GM12801 (cell line): ENCODE results near the gene CST6.

Experiments used
- TF ChIP-seq, protein P1 (sequence below): IDR thresholded peaks from one replicate; pipeline ENCODE4 v1.5.1; 2011; ENCODE audit warnings: control low read depth; ENCODE audit not compliant: insufficient read length; ENCODE audit errors: extremely low read depth

The CST6 gene

DNA sequence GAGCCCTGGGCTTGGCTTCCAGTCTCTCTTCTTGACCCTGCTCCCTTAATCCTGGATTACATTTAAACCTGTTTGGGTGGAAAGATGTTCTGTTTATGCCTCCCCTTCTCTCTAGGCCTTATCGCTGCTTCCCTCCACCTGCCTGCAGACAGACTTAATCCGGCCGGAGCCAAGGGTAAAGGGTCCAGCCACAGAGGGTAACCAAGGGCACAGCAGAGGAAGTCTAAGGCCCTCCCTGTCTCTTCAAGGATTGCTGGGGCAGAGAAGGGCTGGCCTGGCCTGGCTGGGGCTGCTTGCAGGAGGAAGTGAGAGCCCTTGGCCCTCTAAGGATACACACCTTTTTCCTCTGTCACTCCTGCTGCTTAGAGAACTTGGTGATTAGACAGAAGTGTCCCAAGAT, 35.1 kb downstream of the CST6 start:
- TF ChIP-seq, protein P1, sequence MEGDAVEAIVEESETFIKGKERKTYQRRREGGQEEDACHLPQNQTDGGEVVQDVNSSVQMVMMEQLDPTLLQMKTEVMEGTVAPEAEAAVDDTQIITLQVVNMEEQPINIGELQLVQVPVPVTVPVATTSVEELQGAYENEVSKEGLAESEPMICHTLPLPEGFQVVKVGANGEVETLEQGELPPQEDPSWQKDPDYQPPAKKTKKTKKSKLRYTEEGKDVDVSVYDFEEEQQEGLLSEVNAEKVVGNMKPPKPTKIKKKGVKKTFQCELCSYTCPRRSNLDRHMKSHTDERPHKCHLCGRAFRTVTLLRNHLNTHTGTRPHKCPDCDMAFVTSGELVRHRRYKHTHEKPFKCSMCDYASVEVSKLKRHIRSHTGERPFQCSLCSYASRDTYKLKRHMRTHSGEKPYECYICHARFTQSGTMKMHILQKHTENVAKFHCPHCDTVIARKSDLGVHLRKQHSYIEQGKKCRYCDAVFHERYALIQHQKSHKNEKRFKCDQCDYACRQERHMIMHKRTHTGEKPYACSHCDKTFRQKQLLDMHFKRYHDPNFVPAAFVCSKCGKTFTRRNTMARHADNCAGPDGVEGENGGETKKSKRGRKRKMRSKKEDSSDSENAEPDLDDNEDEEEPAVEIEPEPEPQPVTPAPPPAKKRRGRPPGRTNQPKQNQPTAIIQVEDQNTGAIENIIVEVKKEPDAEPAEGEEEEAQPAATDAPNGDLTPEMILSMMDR: no peak

GRCh38 chr11:66047541-66048365, 35.9 kb downstream of the CST6 start:
- TF ChIP-seq, protein P1: no peak

- TF ChIP-seq, protein P1: no peak
These were observed 36.9 kb downstream of the CST6 start, which contains the start of gene GAL3ST3 for GRCh38 chr11:66048547-66049323. GAL3ST3 (minus strand) TSS chr11:66049161; CDS start chr11:66045415, 3,746 bp downstream.

GRCh38 chr11:66050581-66051231, 38.9 kb downstream of the CST6 start:
- TF ChIP-seq, protein P1: no peak

DNA sequence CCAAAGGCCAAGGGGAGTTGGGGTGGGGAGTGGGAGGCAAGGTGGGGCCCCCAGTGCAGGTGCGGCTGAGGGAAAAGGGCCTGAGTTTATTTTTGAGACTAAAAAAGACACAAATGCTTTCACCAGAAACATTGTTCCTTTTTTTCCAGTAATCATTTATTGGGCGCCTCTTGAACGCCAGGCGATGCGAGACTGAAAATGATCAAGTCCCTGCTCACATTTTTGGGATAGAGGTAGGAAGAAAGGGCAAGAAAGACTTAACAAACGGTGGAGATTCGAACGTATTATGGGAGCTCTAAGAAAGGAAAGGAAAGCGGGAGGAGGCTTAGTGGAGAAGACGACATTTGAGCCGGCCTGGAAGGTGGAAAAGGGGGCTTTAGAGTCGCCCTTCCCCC, 39.6 kb downstream of the CST6 start:
- TF ChIP-seq, protein P1: no peak

DNA sequence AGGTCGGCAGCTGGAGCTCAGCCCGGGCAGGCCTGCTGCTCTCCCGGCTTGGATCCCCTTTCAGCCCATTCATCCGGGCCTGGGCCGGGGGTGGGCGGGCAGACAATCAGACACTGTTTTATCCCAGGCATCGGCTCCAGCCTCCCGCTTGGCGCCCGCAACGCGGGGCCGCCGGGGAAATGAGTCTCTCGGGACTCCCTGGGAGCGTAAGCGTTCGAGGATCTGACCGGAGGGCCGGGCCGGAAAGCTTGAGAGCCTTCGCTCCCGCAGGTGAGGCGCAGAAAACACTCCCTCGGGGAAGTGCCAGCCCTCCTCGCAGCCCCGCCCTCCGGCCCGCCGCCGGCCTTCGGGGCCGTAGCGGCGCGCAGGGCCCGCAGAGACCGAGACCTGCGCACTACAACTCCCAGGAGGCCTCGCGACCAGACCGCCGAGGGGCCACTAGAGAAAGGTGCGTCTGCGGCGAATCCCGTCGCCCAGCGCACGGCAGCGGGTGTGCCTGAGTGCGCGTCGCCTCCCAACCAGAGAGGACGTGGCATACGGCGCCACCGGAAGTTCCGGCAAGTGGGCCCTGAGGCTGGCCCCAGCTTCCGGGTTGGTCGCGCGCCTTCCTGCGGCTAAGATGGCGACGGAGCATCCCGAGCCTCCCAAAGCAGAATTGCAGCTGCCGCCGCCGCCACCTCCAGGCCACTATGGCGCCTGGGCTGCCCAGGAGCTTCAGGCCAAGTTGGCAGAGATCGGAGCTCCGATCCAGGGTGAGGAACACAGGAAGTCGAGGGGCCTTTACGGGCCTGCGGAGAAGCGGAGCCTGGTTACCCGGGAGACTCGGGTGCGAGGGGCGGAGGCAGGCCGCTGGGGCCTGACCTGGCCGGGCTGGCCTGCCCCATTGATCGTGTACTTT, 40.2 kb downstream of the CST6 start, which contains the start of gene SF3B2:
SF3B2 (plus strand) TSS at position 599 of the 898 bp plus-strand sequence; CDS start at position 620, 21 bp downstream.
- TF ChIP-seq, protein P1: no peak

DNA sequence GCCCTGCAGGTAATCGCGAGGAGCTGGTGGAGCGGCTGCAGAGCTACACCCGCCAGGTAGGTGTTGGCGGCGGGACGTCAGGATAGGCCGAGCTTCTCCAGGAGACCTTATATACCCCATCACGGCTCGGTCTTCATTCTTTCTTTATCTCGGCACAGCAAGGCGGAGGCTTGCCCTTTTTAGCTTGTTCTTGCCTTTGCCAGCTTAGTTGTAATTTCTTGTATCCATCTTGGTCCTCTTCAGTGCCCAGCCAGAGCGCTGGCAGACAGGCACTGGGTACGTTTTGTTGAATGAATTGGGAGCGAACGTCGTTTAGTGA, 40.8 kb downstream of the CST6 start:
- TF ChIP-seq, protein P1: no peak
